Stomach (tissue), 4 donors: ENCODE data around the gene CACNA1G.

Source experiments
- CTCF ChIP-seq, 7 experiments: fragments of 450-650 bp in 4 of 7; fragments of 200-600 bp in 3 of 7; sonication (generic) in 3 of 7; IDR thresholded peaks; one replicate each; pipeline ENCODE4 v1.5.1; 2016 to 2019; ENCODE audit warnings: antibody characterized with exemption in 7 of 7, control low read depth in 2 of 7, mild to moderate bottlenecking in 1 of 7
- POLR2A ChIP-seq, 4 donors: fragments of 450-650 bp; IDR thresholded peaks; one replicate each; pipeline ENCODE4 v1.6.1; 2016; ENCODE audit warnings: antibody characterized with exemption in 4 of 4, control low read depth in 2 of 4, mild to moderate bottlenecking in 1 of 4, moderate library complexity in 1 of 4
- POLR2AphosphoS5 ChIP-seq, 3 donors: sonication (generic); formaldehyde crosslinking; IDR thresholded peaks; one replicate each; pipeline ENCODE4 v1.6.1; 2016; ENCODE audit warnings: antibody characterized with exemption in 3 of 3

- TF ChIP-seq CTCF (IDR thresholded peaks at IDR 0.05) (no peak), POLR2AphosphoS5 (IDR thresholded peaks at IDR 0.05) (no peak), POLR2A (IDR thresholded peaks at IDR 0.05) (no peak)
These were observed 37.3 kb upstream of the CACNA1G start for GRCh38 chr17:50523208-50523607.
